T47D (cell line): Measurements from ENCODE around the gene ZDHHC17.
"Not testable (repeated sequence)": the region's sequence is repeated elsewhere in the genome, so short reads cannot be mapped to it uniquely, and the experiment has no call there.

ENCODE experiments used
- DNase-seq, 2 experiments: peaks; one replicate each; pipeline versions ENCODE4 v3.0.0 to v3.0.0-alpha.2; 2011 to 2012; ENCODE audit warnings: low read depth in 1 of 2, low spot score in 1 of 2
- JUND ChIP-seq: IDR thresholded peaks from 2 replicates; pipeline ENCODE4 v1.6.1; 2012; ENCODE audit warnings: low read depth
- in situ Hi-C: cut with HindIII; loops from 2 replicates; pipeline ENCODE4 v1.10.0; 2016; ENCODE audit warnings: low sequenced_read_pairs, low pct_unique_long_range_greater_than_20kb

ZDHHC17 gene

GRCh38 chr12:76740501-76740900, 23.4 kb upstream of the ZDHHC17 start:
- no peak for DNase-seq
- TF ChIP-seq JUND = no peak
- in situ Hi-C loops = no loop called here

GRCh38 chr12:76745343-76745742, 18.6 kb upstream of the ZDHHC17 start:
- TF ChIP-seq JUND = no peak
- no peak for DNase-seq
- in situ Hi-C loops = no loop called here

- TF ChIP-seq JUND = no peak
- DNase-seq = no peak
- in situ Hi-C loops = no loop called here
These were observed 17.4 kb upstream of the ZDHHC17 start for GRCh38 chr12:76746516-76746915.

- TF ChIP-seq JUND = no peak
- in situ Hi-C loops = no loop called here
- no peak for DNase-seq
These were observed 16.7 kb upstream of the ZDHHC17 start for GRCh38 chr12:76747245-76747644.

- no peak for DNase-seq
- in situ Hi-C loops = no loop called here
- TF ChIP-seq JUND = no peak
These were observed 8.0 kb upstream of the ZDHHC17 start for GRCh38 chr12:76755829-76756379.

GRCh38 chr12:76757694-76758093, 6.2 kb upstream of the ZDHHC17 start:
- DNase-seq = no peak
- TF ChIP-seq JUND = no peak
- in situ Hi-C loops = no loop called here

GRCh38 chr12:76762601-76762980, 1.3 kb upstream of the ZDHHC17 start:
- in situ Hi-C loops = no loop called here
- no peak for TF ChIP-seq JUND
- DNase-seq = no peak

- in situ Hi-C loops = no loop called here
- DNase-seq = no peak
- TF ChIP-seq JUND = no peak
These were observed 941 bp downstream of the ZDHHC17 start for GRCh38 chr12:76764856-76765255.

- no peak for DNase-seq
- TF ChIP-seq JUND = no peak
- in situ Hi-C loops = no loop called here
These were observed 1.7 kb downstream of the ZDHHC17 start for GRCh38 chr12:76765598-76765997.

- TF ChIP-seq JUND = no peak
- no peak for DNase-seq
- in situ Hi-C loops = no loop called here
These were observed 2.2 kb downstream of the ZDHHC17 start for GRCh38 chr12:76766161-76766560.

GRCh38 chr12:76768576-76768975, 4.7 kb downstream of the ZDHHC17 start:
- TF ChIP-seq JUND = no peak
- in situ Hi-C loops = no loop called here
- no peak for DNase-seq

GRCh38 chr12:76777765-76778216, 13.9 kb downstream of the ZDHHC17 start:
- no peak for TF ChIP-seq JUND
- DNase-seq = peak in 1 of 2 experiments; percentile 72
- in situ Hi-C loops = no loop called here

GRCh38 chr12:76778364-76778763, 14.4 kb downstream of the ZDHHC17 start:
- no peak for TF ChIP-seq JUND
- in situ Hi-C loops = no loop called here
- no peak for DNase-seq

GRCh38 chr12:76779310-76779709, 15.4 kb downstream of the ZDHHC17 start:
- in situ Hi-C loops, DNase-seq: not testable (repeated sequence)

GRCh38 chr12:76781321-76781720, 17.4 kb downstream of the ZDHHC17 start:
- TF ChIP-seq JUND = no peak
- no peak for DNase-seq
- in situ Hi-C loops = no loop called here
